ENCODE results near the gene NTNG2.

NTNG2 gene

DNA sequence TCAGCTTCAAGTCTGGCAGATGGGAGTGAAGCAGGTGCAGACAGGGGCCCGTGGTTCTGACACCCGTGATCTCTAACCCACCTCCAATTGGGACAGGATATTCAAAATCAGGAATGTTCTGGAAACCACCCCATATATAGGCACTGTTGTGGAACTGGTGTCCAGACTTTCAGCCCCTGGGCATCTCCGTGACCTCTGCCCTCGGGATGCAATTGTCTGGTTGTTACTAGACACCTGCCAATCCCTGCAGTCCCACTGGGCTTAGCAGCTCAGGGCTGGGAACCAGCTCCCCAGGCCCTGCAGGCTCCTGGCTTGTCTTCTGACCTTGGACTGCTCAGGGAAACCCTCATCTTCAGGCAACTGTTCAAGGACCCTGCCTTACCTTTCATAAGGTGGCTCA is 38.8 kb downstream of the NTNG2 start:
- no peak for ATAC-seq
- TF ChIP-seq TOX (CRISPR knock-in tag; IDR thresholded peaks at IDR 0.05; ENCODE audit: borderline replicate concordance) (no peak), ISL1 (CRISPR knock-in tag; IDR thresholded peaks at IDR 0.05) (no peak), CREB5 (CRISPR knock-in tag; IDR thresholded peaks at IDR 0.05; ENCODE audit: low read depth) (no peak)

- no peak for TF ChIP-seq ZFP3 (CRISPR knock-in tag; IDR thresholded peaks at IDR 0.05)
- TF ChIP-seq, protein P1, sequence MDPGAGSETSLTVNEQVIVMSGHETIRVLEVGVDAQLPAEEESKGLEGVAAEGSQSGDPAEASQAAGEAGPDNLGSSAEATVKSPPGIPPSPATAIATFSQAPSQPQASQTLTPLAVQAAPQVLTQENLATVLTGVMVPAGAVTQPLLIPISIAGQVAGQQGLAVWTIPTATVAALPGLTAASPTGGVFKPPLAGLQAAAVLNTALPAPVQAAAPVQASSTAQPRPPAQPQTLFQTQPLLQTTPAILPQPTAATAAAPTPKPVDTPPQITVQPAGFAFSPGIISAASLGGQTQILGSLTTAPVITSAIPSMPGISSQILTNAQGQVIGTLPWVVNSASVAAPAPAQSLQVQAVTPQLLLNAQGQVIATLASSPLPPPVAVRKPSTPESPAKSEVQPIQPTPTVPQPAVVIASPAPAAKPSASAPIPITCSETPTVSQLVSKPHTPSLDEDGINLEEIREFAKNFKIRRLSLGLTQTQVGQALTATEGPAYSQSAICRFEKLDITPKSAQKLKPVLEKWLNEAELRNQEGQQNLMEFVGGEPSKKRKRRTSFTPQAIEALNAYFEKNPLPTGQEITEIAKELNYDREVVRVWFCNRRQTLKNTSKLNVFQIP (CRISPR knock-in tag; IDR thresholded peaks at IDR 0.05; ENCODE audit: borderline replicate concordance, low read depth) = no peak
- TF ChIP-seq, protein P2, sequence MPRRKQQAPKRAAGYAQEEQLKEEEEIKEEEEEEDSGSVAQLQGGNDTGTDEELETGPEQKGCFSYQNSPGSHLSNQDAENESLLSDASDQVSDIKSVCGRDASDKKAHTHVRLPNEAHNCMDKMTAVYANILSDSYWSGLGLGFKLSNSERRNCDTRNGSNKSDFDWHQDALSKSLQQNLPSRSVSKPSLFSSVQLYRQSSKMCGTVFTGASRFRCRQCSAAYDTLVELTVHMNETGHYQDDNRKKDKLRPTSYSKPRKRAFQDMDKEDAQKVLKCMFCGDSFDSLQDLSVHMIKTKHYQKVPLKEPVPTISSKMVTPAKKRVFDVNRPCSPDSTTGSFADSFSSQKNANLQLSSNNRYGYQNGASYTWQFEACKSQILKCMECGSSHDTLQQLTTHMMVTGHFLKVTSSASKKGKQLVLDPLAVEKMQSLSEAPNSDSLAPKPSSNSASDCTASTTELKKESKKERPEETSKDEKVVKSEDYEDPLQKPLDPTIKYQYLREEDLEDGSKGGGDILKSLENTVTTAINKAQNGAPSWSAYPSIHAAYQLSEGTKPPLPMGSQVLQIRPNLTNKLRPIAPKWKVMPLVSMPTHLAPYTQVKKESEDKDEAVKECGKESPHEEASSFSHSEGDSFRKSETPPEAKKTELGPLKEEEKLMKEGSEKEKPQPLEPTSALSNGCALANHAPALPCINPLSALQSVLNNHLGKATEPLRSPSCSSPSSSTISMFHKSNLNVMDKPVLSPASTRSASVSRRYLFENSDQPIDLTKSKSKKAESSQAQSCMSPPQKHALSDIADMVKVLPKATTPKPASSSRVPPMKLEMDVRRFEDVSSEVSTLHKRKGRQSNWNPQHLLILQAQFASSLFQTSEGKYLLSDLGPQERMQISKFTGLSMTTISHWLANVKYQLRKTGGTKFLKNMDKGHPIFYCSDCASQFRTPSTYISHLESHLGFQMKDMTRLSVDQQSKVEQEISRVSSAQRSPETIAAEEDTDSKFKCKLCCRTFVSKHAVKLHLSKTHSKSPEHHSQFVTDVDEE (CRISPR knock-in tag; IDR thresholded peaks at IDR 0.05) = no peak
- no peak for ATAC-seq
These were observed 39.3 kb downstream of the NTNG2 start for GRCh38 chr9:132201139-132201538.

- no peak for TF ChIP-seq OSR1 (CRISPR knock-in tag; IDR thresholded peaks at IDR 0.05)
- no peak for TF ChIP-seq ARNTL (CRISPR knock-in tag; IDR thresholded peaks at IDR 0.05; ENCODE audit: borderline replicate concordance, low read depth)
- no peak for TF ChIP-seq SNAI2 (CRISPR knock-in tag; IDR thresholded peaks at IDR 0.05)
- TF ChIP-seq ZFP3 (CRISPR knock-in tag; IDR thresholded peaks at IDR 0.05) = no peak
- no peak for TF ChIP-seq BACH2 (CRISPR knock-in tag; IDR thresholded peaks at IDR 0.05; ENCODE audit: borderline replicate concordance)
- no peak for TF ChIP-seq RARB (CRISPR knock-in tag; IDR thresholded peaks at IDR 0.05)
- TF ChIP-seq, protein P2 (CRISPR knock-in tag; IDR thresholded peaks at IDR 0.05) = no peak
- no peak for TF ChIP-seq CREB5 (CRISPR knock-in tag; IDR thresholded peaks at IDR 0.05; ENCODE audit: low read depth)
- no peak for TF ChIP-seq ISL1 (CRISPR knock-in tag; IDR thresholded peaks at IDR 0.05)
- TF ChIP-seq, protein P3, sequence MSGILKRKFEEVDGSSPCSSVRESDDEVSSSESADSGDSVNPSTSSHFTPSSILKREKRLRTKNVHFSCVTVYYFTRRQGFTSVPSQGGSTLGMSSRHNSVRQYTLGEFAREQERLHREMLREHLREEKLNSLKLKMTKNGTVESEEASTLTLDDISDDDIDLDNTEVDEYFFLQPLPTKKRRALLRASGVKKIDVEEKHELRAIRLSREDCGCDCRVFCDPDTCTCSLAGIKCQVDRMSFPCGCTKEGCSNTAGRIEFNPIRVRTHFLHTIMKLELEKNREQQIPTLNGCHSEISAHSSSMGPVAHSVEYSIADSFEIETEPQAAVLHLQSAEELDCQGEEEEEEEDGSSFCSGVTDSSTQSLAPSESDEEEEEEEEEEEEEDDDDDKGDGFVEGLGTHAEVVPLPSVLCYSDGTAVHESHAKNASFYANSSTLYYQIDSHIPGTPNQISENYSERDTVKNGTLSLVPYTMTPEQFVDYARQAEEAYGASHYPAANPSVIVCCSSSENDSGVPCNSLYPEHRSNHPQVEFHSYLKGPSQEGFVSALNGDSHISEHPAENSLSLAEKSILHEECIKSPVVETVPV (CRISPR knock-in tag; IDR thresholded peaks at IDR 0.05) = no peak
- TF ChIP-seq ZC3H10 (CRISPR knock-in tag; IDR thresholded peaks at IDR 0.05) = no peak
- no peak for TF ChIP-seq ZNF70 (CRISPR knock-in tag; IDR thresholded peaks at IDR 0.05)
- ATAC-seq = 0 out of 3 replicates have a peak, but pooled peaks have one; percentile 31
These were observed 40.2 kb downstream of the NTNG2 start for GRCh38 chr9:132201780-132202703.
